Loucy (cell line): ENCODE measurements around the gene GORASP1.
A peak's percentile ranks its signal among the peaks of the same experiment; 100 is the strongest.

ENCODE experiments used
- H2AFZ ChIP-seq: fragments of 200-600 bp; sonication (generic); 2 replicates; pipeline ENCODE4 v1.6.0; 2016; ENCODE audit warnings: antibody characterized with exemption, mild to moderate bottlenecking, low read length, moderate library complexity
- H3F3A ChIP-seq: fragments of 200-600 bp; 2 replicates; pipeline ENCODE4 v1.6.0; 2016; ENCODE audit warnings: antibody characterized with exemption, low read depth, mild to moderate bottlenecking
- H3K27me3 ChIP-seq: fragments of 200-600 bp; sonication (generic); 2 replicates; pipeline ENCODE4 v1.6.1; 2014; ENCODE audit warnings: low read length, mild to moderate bottlenecking; ENCODE audit not compliant: insufficient read depth, poor library complexity, severe bottlenecking
- H3K36me3 ChIP-seq: fragments of 200-600 bp; sonication (generic); 2 replicates; pipeline ENCODE4 v1.6.1; 2016; ENCODE audit warnings: low read length; ENCODE audit not compliant: insufficient read depth
- H3K4me1 ChIP-seq: fragments of 200-600 bp; sonication (generic); 2 replicates; pipeline ENCODE4 v1.5.1; 2014; ENCODE audit warnings: low read length, mild to moderate bottlenecking; ENCODE audit not compliant: insufficient read depth, poor library complexity, severe bottlenecking
- H3K4me2 ChIP-seq: fragments of 200-600 bp; sonication (generic); 2 replicates; pipeline ENCODE4 v1.6.0; 2014; ENCODE audit warnings: antibody characterized with exemption, low read length, low read depth, mild to moderate bottlenecking; ENCODE audit not compliant: poor library complexity, severe bottlenecking
- H3K4me3 ChIP-seq: fragments of 200-600 bp; sonication (generic); 2 replicates; pipeline ENCODE4 v1.5.1; 2014; ENCODE audit warnings: low read length, mild to moderate bottlenecking, mixed read lengths; ENCODE audit not compliant: poor library complexity, severe bottlenecking
- H3K79me2 ChIP-seq: fragments of 200-600 bp; sonication (generic); 2 replicates; pipeline ENCODE4 v1.6.1; 2014; ENCODE audit warnings: low read length; ENCODE audit not compliant: insufficient read depth
- H3K9ac ChIP-seq: fragments of 200-600 bp; sonication (generic); 2 replicates; pipeline ENCODE4 v1.6.0; 2014; ENCODE audit warnings: mild to moderate bottlenecking, low read depth, low read length, moderate library complexity; ENCODE audit not compliant: poor library complexity, severe bottlenecking
- H3K9me2 ChIP-seq: fragments of 200-600 bp; sonication (generic); replicated peaks from 2 replicates; pipeline ENCODE4 v1.6.1; 2016; ENCODE audit warnings: low read depth, low read length, mixed read lengths
- H3K9me3 ChIP-seq: fragments of 200-600 bp; sonication (generic); 2 replicates; pipeline ENCODE4 v1.6.1; 2014; ENCODE audit warnings: mild to moderate bottlenecking, antibody characterized with exemption, low read length, low read depth; ENCODE audit not compliant: insufficient read depth
- H4K20me1 ChIP-seq: fragments of 200-600 bp; sonication (generic); 2 replicates; pipeline ENCODE4 v1.6.0; 2014; ENCODE audit warnings: antibody characterized with exemption, low read length, mild to moderate bottlenecking; ENCODE audit not compliant: insufficient read depth, poor library complexity, severe bottlenecking
- EZH2phosphoT487 ChIP-seq: fragments of 200-600 bp; IDR thresholded peaks from 2 replicates; pipeline ENCODE4 v1.6.1; 2018; ENCODE audit warnings: antibody characterized with exemption, mild to moderate bottlenecking, moderate library complexity, borderline replicate concordance
- TF ChIP-seq, protein P1 (sequence below): fragments of 200-600 bp; sonication (generic); conservative IDR thresholded peaks from 2 replicates; pipeline ENCODE4 v1.5.1; 2014; ENCODE audit warnings: mild to moderate bottlenecking, antibody characterized with exemption, low read length

Gene GORASP1

DNA sequence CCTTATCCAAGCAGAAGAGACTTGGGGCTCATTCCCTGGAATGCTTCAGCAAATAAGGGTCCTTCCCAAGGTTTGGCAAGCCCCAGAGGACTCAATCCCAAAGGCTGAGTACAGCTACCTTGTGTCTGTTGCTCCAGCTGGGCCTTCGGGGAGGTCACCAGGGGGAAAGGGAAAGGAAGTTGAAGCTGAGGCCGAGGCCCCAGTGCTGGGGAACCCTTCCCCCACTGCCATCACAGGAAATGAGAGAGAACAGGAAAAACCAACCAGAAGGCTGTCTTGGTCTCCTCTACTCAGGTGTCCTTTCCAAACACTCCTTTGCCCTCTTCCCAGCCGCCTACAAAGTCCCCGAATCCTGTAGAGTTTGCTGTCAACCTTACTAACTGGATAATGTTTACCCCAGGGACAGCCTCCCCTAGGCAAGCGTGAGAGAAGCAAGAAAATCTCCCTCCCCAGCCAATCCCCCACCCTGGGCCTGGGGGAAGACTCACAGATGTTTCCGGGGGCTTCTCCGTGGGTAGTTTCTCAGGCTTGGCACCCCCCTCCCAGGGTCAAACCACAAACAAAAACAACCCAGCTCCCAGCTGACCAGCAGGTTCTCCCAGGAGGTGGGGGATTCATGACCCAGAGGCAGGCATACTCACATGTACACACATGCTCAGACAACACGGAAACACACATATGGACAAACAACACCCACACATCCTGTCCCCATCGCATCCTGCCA lies 40.4 kb upstream of the GORASP1 start:
- Histone ChIP-seq H3K9ac (peak overlapping the region; percentile 78), H3K4me3 (peak overlapping the region; percentile 78), H3K4me1 (peaks cover 69% of the 10 kb centered on the region), H2AFZ (no peak overlapping the region), H3K27me3 (no peaks in the 10 kb centered on the region), H3K9me2 (no peaks in the 10 kb centered on the region), H3K36me3 (peaks cover 34% of the 10 kb centered on the region; the same call in 1 of the 2 replicates), H4K20me1 (peaks cover 14% of the 10 kb centered on the region), H3K4me2 (peak overlapping the region; percentile 91), H3F3A (no peaks in the 10 kb centered on the region), H3K9me3 (no peaks in the 10 kb centered on the region), H3K79me2 (peaks cover 65% of the 10 kb centered on the region; the same call in 1 of the 2 replicates)
- no peak for TF ChIP-seq EZH2phosphoT487
- TF ChIP-seq, protein P1, sequence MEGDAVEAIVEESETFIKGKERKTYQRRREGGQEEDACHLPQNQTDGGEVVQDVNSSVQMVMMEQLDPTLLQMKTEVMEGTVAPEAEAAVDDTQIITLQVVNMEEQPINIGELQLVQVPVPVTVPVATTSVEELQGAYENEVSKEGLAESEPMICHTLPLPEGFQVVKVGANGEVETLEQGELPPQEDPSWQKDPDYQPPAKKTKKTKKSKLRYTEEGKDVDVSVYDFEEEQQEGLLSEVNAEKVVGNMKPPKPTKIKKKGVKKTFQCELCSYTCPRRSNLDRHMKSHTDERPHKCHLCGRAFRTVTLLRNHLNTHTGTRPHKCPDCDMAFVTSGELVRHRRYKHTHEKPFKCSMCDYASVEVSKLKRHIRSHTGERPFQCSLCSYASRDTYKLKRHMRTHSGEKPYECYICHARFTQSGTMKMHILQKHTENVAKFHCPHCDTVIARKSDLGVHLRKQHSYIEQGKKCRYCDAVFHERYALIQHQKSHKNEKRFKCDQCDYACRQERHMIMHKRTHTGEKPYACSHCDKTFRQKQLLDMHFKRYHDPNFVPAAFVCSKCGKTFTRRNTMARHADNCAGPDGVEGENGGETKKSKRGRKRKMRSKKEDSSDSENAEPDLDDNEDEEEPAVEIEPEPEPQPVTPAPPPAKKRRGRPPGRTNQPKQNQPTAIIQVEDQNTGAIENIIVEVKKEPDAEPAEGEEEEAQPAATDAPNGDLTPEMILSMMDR = no peak

DNA sequence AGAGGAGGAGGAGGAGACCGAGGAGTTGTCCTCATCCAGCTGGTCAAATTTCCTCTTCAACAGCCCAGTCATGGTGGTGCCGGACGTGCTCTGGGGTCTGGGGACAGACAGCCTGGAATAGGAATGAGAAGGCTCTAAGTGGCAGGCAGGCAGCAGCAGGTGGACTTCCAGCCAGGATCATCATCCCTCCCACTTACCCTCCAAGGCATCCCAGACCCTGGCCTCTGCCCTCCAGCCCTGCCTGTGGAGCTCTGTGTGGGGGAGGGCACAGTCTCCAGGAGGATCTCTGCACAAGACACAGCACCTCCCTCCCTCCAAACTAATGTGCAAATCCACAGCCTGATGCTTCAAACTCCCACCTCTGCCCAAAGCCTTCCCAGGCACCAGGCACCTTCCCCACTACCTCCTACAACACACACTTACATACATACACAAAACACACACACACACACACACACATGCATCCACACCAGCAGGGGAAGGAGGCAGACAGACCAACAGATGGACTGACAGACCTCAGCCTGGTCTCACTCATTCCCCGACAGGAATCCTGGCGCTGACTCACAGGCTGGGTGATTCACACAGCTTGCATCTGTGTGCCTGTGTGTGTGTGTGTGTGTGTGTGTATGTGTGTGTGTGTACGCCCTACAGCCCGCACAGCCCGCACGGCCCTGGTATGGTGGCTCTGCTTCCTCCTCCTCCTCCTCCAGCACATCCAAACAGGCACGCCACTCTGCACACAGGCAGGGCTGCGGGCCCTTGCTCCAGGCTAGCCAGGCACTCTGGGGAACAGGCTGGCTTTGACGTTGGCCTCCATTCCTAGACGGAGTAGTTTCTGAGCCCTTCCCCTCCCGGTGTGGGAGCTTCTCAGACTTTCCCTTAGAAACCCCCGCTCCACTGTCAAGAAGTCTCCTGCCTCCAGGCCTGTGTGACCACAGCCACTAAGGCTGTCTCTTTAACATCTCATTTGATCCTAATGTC lies 39.5 kb upstream of the GORASP1 start:
- H2AFZ ChIP-seq = no peak overlapping the region
- TF ChIP-seq EZH2phosphoT487 = no peak
- TF ChIP-seq, protein P1 = no peak
- peaks cover 44% of the 10 kb centered on the region; the same call in 1 of the 2 replicates for H3K36me3 ChIP-seq
- no peaks in the 10 kb centered on the region for H3K9me3 ChIP-seq
- H4K20me1 ChIP-seq = peaks cover 7% of the 10 kb centered on the region
- peak overlapping the region; percentile 78 for H3K9ac ChIP-seq
- H3K4me3 ChIP-seq = peak overlapping the region; percentile 78
- H3F3A ChIP-seq = no peaks in the 10 kb centered on the region
- peak overlapping the region; percentile 91 for H3K4me2 ChIP-seq
- H3K9me2 ChIP-seq = no peaks in the 10 kb centered on the region
- no peaks in the 10 kb centered on the region for H3K27me3 ChIP-seq
- peaks cover 68% of the 10 kb centered on the region for H3K4me1 ChIP-seq
- H3K79me2 ChIP-seq = peaks cover 56% of the 10 kb centered on the region; the same call in 1 of the 2 replicates

DNA sequence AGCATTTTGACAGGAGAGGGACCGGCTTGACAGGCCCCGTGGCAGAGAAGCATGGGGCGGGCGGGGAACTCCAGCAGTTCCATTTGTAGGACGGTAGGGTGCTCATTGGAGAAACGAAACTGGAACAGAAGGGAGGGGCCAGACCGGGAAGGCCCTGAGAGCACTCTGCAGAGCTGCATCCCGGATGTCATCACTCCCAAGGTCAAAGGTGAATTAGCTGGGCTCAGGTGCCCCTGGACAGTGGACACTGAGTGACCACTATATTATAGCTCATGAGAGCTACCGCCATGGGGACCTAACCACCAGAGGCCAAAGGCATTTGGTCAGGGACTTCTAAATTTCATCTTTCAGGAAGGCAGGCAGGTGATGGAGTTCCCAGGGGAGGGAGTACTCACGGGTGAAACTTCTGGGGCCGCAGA lies 38.7 kb upstream of the GORASP1 start:
- Histone ChIP-seq H3K9ac (peak overlapping the region; percentile 78), H3F3A (no peaks in the 10 kb centered on the region), H3K4me2 (peak overlapping the region; percentile 91), H3K9me3 (no peaks in the 10 kb centered on the region), H2AFZ (no peak overlapping the region), H3K4me1 (peaks cover 67% of the 10 kb centered on the region), H4K20me1 (no peaks in the 10 kb centered on the region), H3K4me3 (peak overlapping the region; percentile 78), H3K79me2 (peaks cover 48% of the 10 kb centered on the region; the same call in 1 of the 2 replicates), H3K27me3 (no peaks in the 10 kb centered on the region), H3K9me2 (no peaks in the 10 kb centered on the region), H3K36me3 (peaks cover 48% of the 10 kb centered on the region; the same call in 1 of the 2 replicates)
- TF ChIP-seq EZH2phosphoT487 = no peak
- TF ChIP-seq, protein P1 = no peak
